ENCODE results near the gene IL2RA.
A peak's percentile ranks its signal among the peaks of the same experiment; 100 is the strongest.

DNA sequence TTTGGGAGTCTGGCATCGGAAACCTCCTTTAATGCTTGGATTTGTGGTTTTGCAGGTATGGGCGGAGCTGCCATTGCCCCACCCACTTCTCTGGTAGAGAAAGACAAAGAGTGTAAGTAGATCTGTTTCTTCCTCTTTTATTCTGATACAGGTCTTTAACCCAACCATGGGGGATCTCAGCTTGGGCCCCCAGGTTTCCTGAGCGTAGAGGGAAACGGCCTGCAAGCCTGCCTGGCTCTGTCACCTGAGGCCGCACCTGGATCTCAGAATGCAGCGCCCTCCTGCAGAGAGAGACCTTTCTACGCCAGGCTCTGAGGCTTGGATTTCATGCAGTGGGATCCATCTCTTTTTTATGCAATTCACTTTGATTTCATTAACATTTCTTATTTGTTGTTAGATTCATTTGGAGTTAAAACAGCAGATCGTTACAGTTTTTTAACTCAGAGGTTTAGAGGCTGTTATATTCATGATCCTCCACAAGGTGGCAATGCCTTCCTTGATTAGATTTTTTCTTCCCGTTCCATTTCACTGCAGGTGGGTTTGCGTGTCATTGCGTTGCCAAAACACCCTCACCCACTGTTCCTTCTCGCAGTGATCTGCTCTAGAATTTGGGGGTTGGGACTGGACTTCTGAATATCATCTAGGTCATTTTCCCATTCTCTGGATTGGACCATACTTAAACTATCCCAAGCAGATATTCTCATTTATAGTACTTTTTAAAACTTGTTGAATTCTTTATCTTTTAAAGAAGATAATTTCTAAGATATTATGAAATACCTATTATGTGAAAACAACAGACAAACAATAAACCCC lies 46.7 kb upstream of the IL2RA start:
- TF ChIP-seq POLR2A (IDR thresholded peaks at IDR 0.05; ENCODE audit: borderline replicate concordance, extremely low read depth, insufficient read depth, insufficient read length), result no peak
- no peak for TF ChIP-seq ZNF274 (IDR thresholded peaks at IDR 0.05; ENCODE audit: low read depth, low read length)
- TF ChIP-seq, protein P1, sequence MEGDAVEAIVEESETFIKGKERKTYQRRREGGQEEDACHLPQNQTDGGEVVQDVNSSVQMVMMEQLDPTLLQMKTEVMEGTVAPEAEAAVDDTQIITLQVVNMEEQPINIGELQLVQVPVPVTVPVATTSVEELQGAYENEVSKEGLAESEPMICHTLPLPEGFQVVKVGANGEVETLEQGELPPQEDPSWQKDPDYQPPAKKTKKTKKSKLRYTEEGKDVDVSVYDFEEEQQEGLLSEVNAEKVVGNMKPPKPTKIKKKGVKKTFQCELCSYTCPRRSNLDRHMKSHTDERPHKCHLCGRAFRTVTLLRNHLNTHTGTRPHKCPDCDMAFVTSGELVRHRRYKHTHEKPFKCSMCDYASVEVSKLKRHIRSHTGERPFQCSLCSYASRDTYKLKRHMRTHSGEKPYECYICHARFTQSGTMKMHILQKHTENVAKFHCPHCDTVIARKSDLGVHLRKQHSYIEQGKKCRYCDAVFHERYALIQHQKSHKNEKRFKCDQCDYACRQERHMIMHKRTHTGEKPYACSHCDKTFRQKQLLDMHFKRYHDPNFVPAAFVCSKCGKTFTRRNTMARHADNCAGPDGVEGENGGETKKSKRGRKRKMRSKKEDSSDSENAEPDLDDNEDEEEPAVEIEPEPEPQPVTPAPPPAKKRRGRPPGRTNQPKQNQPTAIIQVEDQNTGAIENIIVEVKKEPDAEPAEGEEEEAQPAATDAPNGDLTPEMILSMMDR (IDR thresholded peaks at IDR 0.05 in 2 of 3, conservative IDR thresholded peaks at IDR 0.05 in 1 of 3; ENCODE audit: borderline replicate concordance in 1 of 3, insufficient read depth in 1 of 3, low read depth in 2 of 3, low read length in 2 of 3), result peak; percentile 53 to 70 (median 67)

Data from HCT116 (cell line).